ENCODE results near the gene KIF19.

Gene KIF19

GRCh38 chr17:74305865-74306654, 20.0 kb upstream of the KIF19 start:
- no peak for TF ChIP-seq CTCF (IDR thresholded peaks at IDR 0.05; ENCODE audit: low read depth, low read length)
- no peak overlapping the region for H3K4me3 ChIP-seq (ENCODE audit: low read depth, low read length)

GRCh38 chr17:74307984-74308773, 17.8 kb upstream of the KIF19 start:
- H3K4me3 ChIP-seq (ENCODE audit: low read depth, low read length) = no peak overlapping the region
- TF ChIP-seq CTCF (IDR thresholded peaks at IDR 0.05; ENCODE audit: low read depth, low read length) = no peak

GRCh38 chr17:74309902-74310301, 16.1 kb upstream of the KIF19 start:
- no peak overlapping the region for H3K4me3 ChIP-seq (ENCODE audit: low read depth, low read length)
- TF ChIP-seq CTCF (IDR thresholded peaks at IDR 0.05; ENCODE audit: low read depth, low read length) = no peak

GRCh38 chr17:74314877-74315276, 11.1 kb upstream of the KIF19 start:
- H3K4me3 ChIP-seq (ENCODE audit: low read depth, low read length) = no peak overlapping the region
- TF ChIP-seq CTCF (IDR thresholded peaks at IDR 0.05; ENCODE audit: low read depth, low read length) = no peak

- H3K4me3 ChIP-seq (ENCODE audit: low read depth, low read length) = no peak overlapping the region
- no peak for TF ChIP-seq CTCF (IDR thresholded peaks at IDR 0.05; ENCODE audit: low read depth, low read length)
Measured at GRCh38 chr17:74316220-74316619, 9.8 kb upstream of the KIF19 start.

GRCh38 chr17:74317071-74317470, 9.0 kb upstream of the KIF19 start:
- no peak overlapping the region for H3K4me3 ChIP-seq (ENCODE audit: low read depth, low read length)
- no peak for TF ChIP-seq CTCF (IDR thresholded peaks at IDR 0.05; ENCODE audit: low read depth, low read length)

- no peak for TF ChIP-seq CTCF (IDR thresholded peaks at IDR 0.05; ENCODE audit: low read depth, low read length)
Measured at GRCh38 chr17:74318391-74318790, 7.6 kb upstream of the KIF19 start.

More at GRCh38 chr17:74318391-74318790, 7.6 kb upstream of the KIF19 start:
- no peak overlapping the region for H3K4me3 ChIP-seq (ENCODE audit: low read depth, low read length)
